ENCODE measurements around the gene AJM1.

Gene AJM1

GRCh38 chr9:136856541-136857141 is 14.4 kb downstream of the AJM1 start:
- no peak for DNase-seq (ENCODE audit: low spot score)
- H3K4me3 Mint-ChIP-seq = no peak overlapping the region
- H3K4me1 Mint-ChIP-seq (ENCODE audit: low read depth) = no peaks in the 10 kb centered on the region
- H3K9me3 Mint-ChIP-seq = no peaks in the 10 kb centered on the region
- no peak overlapping the region for H3K27ac Mint-ChIP-seq
- H3K27me3 Mint-ChIP-seq (ENCODE audit: low read depth) = no peaks in the 10 kb centered on the region
- H3K36me3 Mint-ChIP-seq (ENCODE audit: low read depth) = no peaks in the 10 kb centered on the region

DNA sequence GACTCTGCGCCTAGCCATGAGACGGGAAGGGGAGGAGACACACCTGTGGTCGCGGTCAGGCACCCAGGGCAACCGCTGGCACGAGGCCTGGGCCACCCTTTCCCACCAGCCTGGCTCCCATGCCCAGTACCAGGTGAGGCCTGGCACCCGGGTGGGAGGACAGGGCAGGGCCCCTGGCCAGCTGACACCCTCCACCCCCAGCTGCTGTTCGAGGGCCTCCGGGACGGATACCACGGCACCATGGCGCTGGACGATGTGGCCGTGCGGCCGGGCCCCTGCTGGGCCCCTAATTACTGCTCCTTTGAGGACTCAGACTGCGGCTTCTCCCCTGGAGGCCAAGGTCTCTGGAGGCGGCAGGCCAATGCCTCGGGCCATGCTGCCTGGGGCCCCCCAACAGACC is 14.9 kb downstream of the AJM1 start:
- peaks cover 4% of the 10 kb centered on the region for H3K36me3 Mint-ChIP-seq (ENCODE audit: low read depth)
- H3K27ac Mint-ChIP-seq = no peak overlapping the region
- no peak for DNase-seq (ENCODE audit: low spot score)
- H3K4me3 Mint-ChIP-seq = no peak overlapping the region
- no peaks in the 10 kb centered on the region for H3K27me3 Mint-ChIP-seq (ENCODE audit: low read depth)
- no peaks in the 10 kb centered on the region for H3K9me3 Mint-ChIP-seq
- H3K4me1 Mint-ChIP-seq (ENCODE audit: low read depth) = no peaks in the 10 kb centered on the region

DNA sequence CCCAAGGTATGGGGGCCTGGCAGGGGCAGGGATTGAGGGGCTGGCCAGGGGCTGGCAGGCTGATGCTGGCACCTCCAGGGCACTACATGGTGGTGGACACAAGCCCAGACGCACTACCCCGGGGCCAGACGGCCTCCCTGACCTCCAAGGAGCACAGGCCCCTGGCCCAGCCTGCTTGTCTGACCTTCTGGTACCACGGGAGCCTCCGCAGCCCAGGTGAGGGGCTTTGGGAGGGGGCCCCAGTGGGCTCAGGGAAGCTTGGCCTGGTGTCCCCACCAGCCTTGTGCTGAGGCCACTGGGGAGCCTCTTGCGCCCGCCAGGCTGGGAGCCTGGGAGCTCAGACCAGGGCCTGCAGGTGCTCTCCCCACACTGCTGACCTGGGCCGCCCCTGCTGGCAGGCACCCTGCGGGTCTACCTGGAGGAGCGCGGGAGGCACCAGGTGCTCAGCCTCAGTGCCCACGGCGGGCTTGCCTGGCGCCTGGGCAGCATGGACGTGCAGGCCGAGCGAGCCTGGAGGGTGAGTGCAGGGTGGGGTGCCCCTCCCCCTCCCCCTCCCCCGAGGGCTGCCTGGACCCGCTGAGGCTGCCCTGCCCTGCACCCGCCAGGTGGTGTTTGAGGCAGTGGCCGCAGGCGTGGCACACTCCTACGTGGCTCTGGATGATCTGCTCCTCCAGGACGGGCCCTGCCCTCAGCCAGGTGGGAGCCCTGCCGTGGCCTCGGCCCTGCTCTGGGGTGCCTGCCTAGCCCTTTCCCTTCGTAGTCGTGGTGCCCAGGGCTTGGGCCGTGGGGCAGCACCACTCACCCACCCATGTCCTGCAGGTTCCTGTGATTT is 15.5 kb downstream of the AJM1 start:
- Mint-ChIP-seq H3K4me3 (no peak overlapping the region), H3K27ac (no peak overlapping the region)

DNA sequence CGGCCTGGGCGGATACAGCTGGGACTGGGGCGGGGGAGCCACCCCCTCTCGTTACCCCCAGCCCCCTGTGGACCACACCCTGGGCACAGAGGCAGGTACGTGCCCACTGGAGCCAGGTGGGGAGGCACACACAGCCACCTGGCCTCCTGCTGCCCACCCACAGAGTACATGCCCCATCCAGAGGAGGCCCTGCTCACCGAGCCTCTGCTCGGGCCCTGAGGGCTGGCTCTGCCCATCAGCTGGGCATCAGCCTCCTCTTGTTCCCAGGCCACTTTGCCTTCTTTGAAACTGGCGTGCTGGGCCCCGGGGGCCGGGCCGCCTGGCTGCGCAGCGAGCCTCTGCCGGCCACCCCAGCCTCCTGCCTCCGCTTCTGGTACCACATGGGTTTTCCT is 16.2 kb downstream of the AJM1 start:
- H3K27me3 Mint-ChIP-seq (ENCODE audit: low read depth) = no peaks in the 10 kb centered on the region
- H3K27ac Mint-ChIP-seq = no peak overlapping the region
- DNase-seq (ENCODE audit: low spot score) = no peak
- no peaks in the 10 kb centered on the region for H3K9me3 Mint-ChIP-seq
- H3K4me1 Mint-ChIP-seq (ENCODE audit: low read depth) = no peaks in the 10 kb centered on the region
- H3K36me3 Mint-ChIP-seq (ENCODE audit: low read depth) = peaks cover 12% of the 10 kb centered on the region
- no peak overlapping the region for H3K4me3 Mint-ChIP-seq

More for the DNA sequence above, 15.5 kb downstream of the AJM1 start:
- DNase-seq (ENCODE audit: low spot score) = no peak
- Mint-ChIP-seq H3K36me3 (ENCODE audit: low read depth) (peaks cover 7% of the 10 kb centered on the region), H3K27me3 (ENCODE audit: low read depth) (no peaks in the 10 kb centered on the region), H3K4me1 (ENCODE audit: low read depth) (no peaks in the 10 kb centered on the region), H3K9me3 (no peaks in the 10 kb centered on the region)

DNA sequence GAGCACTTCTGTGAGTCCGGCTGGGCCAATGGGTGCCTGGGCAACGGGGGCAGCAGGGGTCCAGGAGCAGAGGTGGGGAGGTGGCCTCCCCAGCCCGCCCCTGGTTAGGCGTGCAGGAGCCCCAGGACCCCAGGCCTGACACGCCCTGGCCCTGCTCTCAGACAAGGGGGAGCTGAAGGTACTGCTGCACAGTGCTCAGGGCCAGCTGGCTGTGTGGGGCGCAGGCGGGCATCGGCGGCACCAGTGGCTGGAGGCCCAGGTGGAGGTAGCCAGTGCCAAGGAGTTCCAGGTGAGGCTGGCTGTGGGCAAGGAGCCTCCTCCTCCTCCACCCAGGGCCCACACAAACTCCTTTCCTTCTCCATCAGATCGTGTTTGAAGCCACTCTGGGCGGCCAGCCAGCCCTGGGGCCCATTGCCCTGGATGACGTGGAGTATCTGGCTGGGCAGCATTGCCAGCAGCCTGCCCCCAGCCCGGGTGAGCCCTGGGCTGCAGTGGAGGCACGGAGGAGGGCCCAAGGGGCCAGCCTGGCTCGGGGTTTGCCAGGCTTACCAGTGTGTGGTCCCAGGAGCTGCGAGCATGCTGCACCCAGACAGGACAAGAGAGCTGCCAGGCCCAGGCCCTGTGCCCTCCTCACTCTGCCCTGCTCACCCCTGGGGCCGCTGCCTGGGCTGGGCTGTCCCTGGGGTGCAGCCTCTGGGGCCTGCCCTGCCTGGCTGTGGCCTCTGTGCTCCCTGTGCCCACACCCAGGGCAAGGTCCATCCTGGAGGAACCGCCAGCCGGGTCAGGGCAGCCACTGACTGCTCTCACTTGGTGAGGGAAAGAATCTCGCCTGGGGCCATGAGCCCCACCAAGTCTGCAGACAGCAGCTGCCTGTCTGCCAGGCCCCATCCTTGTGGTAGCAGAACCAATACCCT is 16.8 kb downstream of the AJM1 start:
- Mint-ChIP-seq H3K36me3 (ENCODE audit: low read depth) (peaks cover 18% of the 10 kb centered on the region), H3K4me3 (no peak overlapping the region), H3K27me3 (ENCODE audit: low read depth) (no peaks in the 10 kb centered on the region), H3K4me1 (ENCODE audit: low read depth) (peaks cover 5% of the 10 kb centered on the region), H3K27ac (no peak overlapping the region), H3K9me3 (no peaks in the 10 kb centered on the region)
- DNase-seq (ENCODE audit: low spot score) = no peak

GRCh38 chr9:136860529-136860928 is 18.3 kb downstream of the AJM1 start:
- no peak overlapping the region for H3K4me3 Mint-ChIP-seq
- no peaks in the 10 kb centered on the region for H3K27me3 Mint-ChIP-seq (ENCODE audit: low read depth)
- H3K36me3 Mint-ChIP-seq (ENCODE audit: low read depth) = peaks cover 18% of the 10 kb centered on the region

GRCh38 chr9:136860933-136861873 is 18.9 kb downstream of the AJM1 start:
- Mint-ChIP-seq H3K4me3 (no peak overlapping the region), H3K27me3 (ENCODE audit: low read depth) (no peaks in the 10 kb centered on the region), H3K36me3 (ENCODE audit: low read depth) (peaks cover 18% of the 10 kb centered on the region), H3K4me1 (ENCODE audit: low read depth) (peaks cover 11% of the 10 kb centered on the region), H3K9me3 (no peaks in the 10 kb centered on the region), H3K27ac (no peak overlapping the region)
- DNase-seq (ENCODE audit: low spot score) = no peak

More at GRCh38 chr9:136860529-136860928, 18.3 kb downstream of the AJM1 start:
- H3K9me3 Mint-ChIP-seq = no peaks in the 10 kb centered on the region
- H3K27ac Mint-ChIP-seq = no peak overlapping the region
- DNase-seq (ENCODE audit: low spot score) = no peak
- H3K4me1 Mint-ChIP-seq (ENCODE audit: low read depth) = peaks cover 11% of the 10 kb centered on the region

GRCh38 chr9:136861874-136862457 is 19.7 kb downstream of the AJM1 start:
- no peaks in the 10 kb centered on the region for H3K9me3 Mint-ChIP-seq

DNA sequence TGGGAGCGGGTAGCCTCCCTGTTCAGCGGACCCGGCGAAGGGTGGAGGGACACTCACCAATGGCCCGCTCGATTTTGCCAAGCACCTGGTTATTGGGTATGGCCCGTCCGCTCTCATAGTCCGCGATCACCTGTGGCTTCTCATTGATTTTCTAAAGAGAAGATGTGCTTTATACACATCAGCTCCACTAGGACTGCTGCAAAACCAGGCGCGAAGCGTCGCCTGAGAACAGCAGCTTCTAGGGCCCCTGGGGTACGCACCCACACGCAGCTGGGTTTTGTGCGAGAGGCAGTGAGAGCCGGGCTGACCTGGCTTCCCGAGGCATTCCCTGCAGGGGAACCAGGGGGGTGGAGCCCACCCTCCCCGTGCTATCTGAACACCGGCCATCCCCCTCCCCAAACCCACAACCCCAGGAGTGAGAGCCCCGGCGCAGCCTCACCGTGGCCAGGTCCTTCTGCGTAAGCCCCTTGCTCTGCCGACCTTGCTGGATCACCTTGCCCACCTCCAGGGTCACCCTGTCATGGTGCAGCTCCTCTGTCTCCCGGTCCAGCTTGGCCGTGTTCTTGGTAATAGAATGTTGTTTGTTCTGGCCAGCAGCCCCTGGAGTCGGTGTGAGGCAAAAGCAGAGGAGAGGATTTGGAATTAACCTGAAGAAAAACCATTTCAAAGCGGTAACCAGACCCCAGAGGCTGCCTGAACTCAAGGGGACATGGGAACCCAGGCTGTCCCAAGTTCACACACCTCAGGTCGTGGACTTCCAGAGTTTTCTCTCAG is 20.8 kb downstream of the AJM1 start:
- Mint-ChIP-seq H3K27me3 (ENCODE audit: low read depth) (no peaks in the 10 kb centered on the region), H3K27ac (no peak overlapping the region), H3K4me1 (ENCODE audit: low read depth) (peaks cover 13% of the 10 kb centered on the region), H3K4me3 (no peak overlapping the region), H3K36me3 (ENCODE audit: low read depth) (peaks cover 18% of the 10 kb centered on the region), H3K9me3 (no peaks in the 10 kb centered on the region)
- no peak for DNase-seq (ENCODE audit: low spot score)

More at GRCh38 chr9:136861874-136862457, 19.7 kb downstream of the AJM1 start:
- no peak overlapping the region for H3K27ac Mint-ChIP-seq
- no peak overlapping the region for H3K4me3 Mint-ChIP-seq
- peaks cover 18% of the 10 kb centered on the region for H3K36me3 Mint-ChIP-seq (ENCODE audit: low read depth)
- DNase-seq (ENCODE audit: low spot score) = no peak
- H3K4me1 Mint-ChIP-seq (ENCODE audit: low read depth) = peaks cover 11% of the 10 kb centered on the region
- no peaks in the 10 kb centered on the region for H3K27me3 Mint-ChIP-seq (ENCODE audit: low read depth)

- Mint-ChIP-seq H3K27ac (peak overlapping the region; percentile 55), H3K9me3 (no peaks in the 10 kb centered on the region), H3K4me3 (no peak overlapping the region), H3K27me3 (ENCODE audit: low read depth) (no peaks in the 10 kb centered on the region), H3K36me3 (ENCODE audit: low read depth) (peaks cover 18% of the 10 kb centered on the region), H3K4me1 (ENCODE audit: low read depth) (peaks cover 13% of the 10 kb centered on the region)
- no peak for DNase-seq (ENCODE audit: low spot score)
Observed at GRCh38 chr9:136863623-136864273, 21.5 kb downstream of the AJM1 start.

- Mint-ChIP-seq H3K4me3 (peak overlapping the region; percentile 89), H3K4me1 (ENCODE audit: low read depth) (peaks cover 13% of the 10 kb centered on the region), H3K27ac (peak overlapping the region; percentile 89), H3K36me3 (ENCODE audit: low read depth) (peaks cover 19% of the 10 kb centered on the region), H3K27me3 (ENCODE audit: low read depth) (no peaks in the 10 kb centered on the region), H3K9me3 (no peaks in the 10 kb centered on the region)
- no peak for DNase-seq (ENCODE audit: low spot score)
Observed at GRCh38 chr9:136865041-136865767, 22.9 kb downstream of the AJM1 start.

Measured in T-helper 2 cell treated with Interferon-gamma antibody and Interleukin-4, amounts not matched to agents 5 μg/mL and 100 μg/mL, for 36 hours (primary cell).